Right ventricle myocardium inferior (tissue), 1 donor: Measurements from ENCODE around the gene SLC22A14. TPM values are rescaled to one million over a fixed set of nuclear protein-coding genes. Genes with fewer than 3 reads are reported as not detected.

Experiments used
- ATAC-seq: fragments of 200-7000 bp; cut with Tn5 transposase; one replicate; pipeline ENCODE4 v1.9.1; 2020; ENCODE audit warnings: mild to moderate bottlenecking, moderate library complexity
- DNase-seq: peaks from one replicate; pipeline ENCODE4 v3.0.0; 2021; ENCODE audit errors: missing footprints
- intact Hi-C: fragments of 100-400 bp; cut with DNase I; formaldehyde crosslinking; loops from one replicate; pipeline ENCODE4 v1.11.0; 2022
- total RNA-seq: library from RNA; stranded (reverse); fragmentation: NEBNext Ultra II Directional; extraction: Animal tissue kit (Norgen Biotek cat#: 25700); gene quantifications from one replicate; pipeline ENCODE4 v1.2.1, GENCODE V29; 2021
- donor health status: DM: no; HTN: yes; CAD: no; lungs with severe emphysema.

Gene SLC22A14
- total RNA-seq, 1 donor from 2014 or later, result not detected

- no peak for ATAC-seq
- intact Hi-C loops, result no loop called here
These were observed 78.3 kb downstream of the SLC22A14 start for GRCh38 chr3:38360345-38360744.

GRCh38 chr3:38361496-38361895 lies 79.4 kb downstream of the SLC22A14 start:
- ATAC-seq, result no peak
- DNase-seq, result no peak
- intact Hi-C loops, result no loop called here

More at GRCh38 chr3:38360345-38360744, 78.3 kb downstream of the SLC22A14 start:
- no peak for DNase-seq

GRCh38 chr3:38362825-38363224 lies 80.7 kb downstream of the SLC22A14 start:
- ATAC-seq (no peak), DNase-seq (no peak)
- intact Hi-C loops, result no loop called here

DNA sequence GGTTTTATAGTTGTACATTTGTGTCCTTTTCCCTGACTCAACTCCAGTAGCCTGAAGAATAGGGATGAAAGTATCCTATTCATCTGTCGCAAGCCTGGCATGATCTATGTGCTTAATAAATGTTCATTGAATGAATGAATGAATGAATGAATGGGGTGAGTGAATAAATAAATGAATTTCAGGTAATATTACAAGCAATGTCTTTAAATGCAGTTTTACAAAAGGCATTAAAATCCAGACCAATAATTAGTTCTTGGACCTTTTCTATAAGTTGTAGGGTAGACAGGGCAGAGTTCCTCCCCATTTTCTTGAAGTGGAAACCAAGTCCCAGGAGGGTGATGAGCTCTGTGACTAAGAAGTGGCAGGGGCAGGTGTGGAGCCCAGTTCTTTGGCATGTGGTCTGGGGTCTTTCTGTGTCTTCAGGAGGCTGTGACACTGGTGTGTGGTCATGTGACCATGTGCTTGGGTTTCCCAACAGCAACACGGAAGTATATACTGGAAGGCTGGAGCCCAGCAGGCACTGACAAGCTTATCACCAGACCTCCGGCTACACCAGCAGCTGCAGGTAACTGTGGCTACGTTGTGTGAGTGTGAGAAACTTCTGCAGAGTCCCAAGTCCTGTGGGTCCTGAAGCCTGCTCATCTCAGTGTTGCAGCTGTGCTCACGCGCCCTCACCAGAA lies 82.8 kb downstream of the SLC22A14 start:
- DNase-seq (no peak), ATAC-seq (no peak)
- intact Hi-C loops, result no loop called here

- intact Hi-C loops, result no loop called here
- ATAC-seq (no peak), DNase-seq (no peak)
These were observed 83.5 kb downstream of the SLC22A14 start for GRCh38 chr3:38365469-38366062.

- no peak for DNase-seq
- intact Hi-C loops, result no loop called here
- ATAC-seq, result no peak
These were observed 84.0 kb downstream of the SLC22A14 start for GRCh38 chr3:38366082-38366481.

- no peak for ATAC-seq
- no peak for DNase-seq
- intact Hi-C loops, result no loop called here
These were observed 85.7 kb downstream of the SLC22A14 start for GRCh38 chr3:38367779-38368178.

Other genes starting within 250 kb of the SLC22A14 start
- 0.08 TPM for gene DLEC1, start 243.1 kb upstream of the SLC22A14 start, total RNA-seq
- 116 TPM for gene ACAA1, start 145.2 kb upstream of the SLC22A14 start, total RNA-seq
- 8.8 TPM for gene MYD88, start 143.6 kb upstream of the SLC22A14 start, total RNA-seq
- 24.6 TPM for gene OXSR1, start 116.8 kb upstream of the SLC22A14 start, total RNA-seq
- not detected for gene SLC22A13, start 16.5 kb upstream of the SLC22A14 start, total RNA-seq
- gene XYLB, start 64.5 kb downstream of the SLC22A14 start, total RNA-seq, result 0.57 TPM
- gene ACVR2B, start 171.6 kb downstream of the SLC22A14 start, total RNA-seq, result 4.8 TPM
- 26.0 TPM for gene EXOG, start 214.0 kb downstream of the SLC22A14 start, total RNA-seq